Testis (tissue), 2 donors: ENCODE measurements around the gene DCST2.

Source experiments
- CTCF ChIP-seq, 3 experiments: fragments of 450-650 bp in 2 of 3; fragments of 200-600 bp in 1 of 3; sonication (generic) in 1 of 3; IDR thresholded peaks; one replicate each; pipeline ENCODE4 v1.5.1; 2016 to 2019; ENCODE audit warnings: antibody characterized with exemption in 3 of 3, mild to moderate bottlenecking in 2 of 3, moderate library complexity in 1 of 3
- POLR2A ChIP-seq: fragments of 450-650 bp; IDR thresholded peaks from one replicate; pipeline ENCODE4 v1.6.1; 2017; ENCODE audit warnings: antibody characterized with exemption, mild to moderate bottlenecking, moderate library complexity

- no peak for TF ChIP-seq POLR2A
- TF ChIP-seq CTCF (IDR thresholded peaks at IDR 0.05) = no peak
Observed at GRCh38 chr1:155000411-155000725, 33.2 kb downstream of the DCST2 start.
